ENCODE results near the gene ZNF524.

- no peak for TF ChIP-seq CTCF (IDR thresholded peaks at IDR 0.05; ENCODE audit: borderline replicate concordance, extremely low read depth, low read length, poor library complexity, severe bottlenecking)
- TF ChIP-seq EZH2 (IDR thresholded peaks at IDR 0.05; ENCODE audit: borderline replicate concordance, low read depth, low read length, severe bottlenecking) = no peak
These were observed 2.3 kb downstream of the ZNF524 start for GRCh38 chr19:55602104-55603001.

All from DND-41 (cell line).